GM10266 (cell line): ENCODE measurements around the gene UBE2V1.
"Not testable (repeated sequence)": the region's sequence is repeated elsewhere in the genome, so short reads cannot be mapped to it uniquely, and the experiment has no call there.

Experiments
- DNase-seq: peaks from one replicate; pipeline ENCODE4 v3.0.0; 2012; ENCODE audit errors: extremely low spot score
- CTCF ChIP-seq: IDR thresholded peaks from 2 replicates; pipeline ENCODE4 v1.5.1; 2012; ENCODE audit warnings: mild to moderate bottlenecking, low read depth; ENCODE audit not compliant: control insufficient read depth, insufficient read depth; ENCODE audit errors: missing control alignments

UBE2V1 gene

GRCh38 chr20:50088022-50088421 lies 24.9 kb downstream of the UBE2V1 start:
- TF ChIP-seq CTCF, result no peak

GRCh38 chr20:50085481-50086365 lies 27.2 kb downstream of the UBE2V1 start:
- peak; percentile 66 for DNase-seq

More at GRCh38 chr20:50088022-50088421, 24.9 kb downstream of the UBE2V1 start:
- no peak for DNase-seq

GRCh38 chr20:50085146-50085480 lies 27.8 kb downstream of the UBE2V1 start:
- DNase-seq, result no peak
- TF ChIP-seq CTCF, result no peak

More at GRCh38 chr20:50085481-50086365, 27.2 kb downstream of the UBE2V1 start:
- TF ChIP-seq CTCF, result peak; percentile 81

GRCh38 chr20:50083034-50083433 lies 29.9 kb downstream of the UBE2V1 start:
- TF ChIP-seq CTCF, result no peak
- no peak for DNase-seq

- DNase-seq, result not testable (repeated sequence)
Measured at GRCh38 chr20:50082056-50082455, 30.9 kb downstream of the UBE2V1 start.

GRCh38 chr20:50077818-50078601 lies 34.9 kb downstream of the UBE2V1 start:
- DNase-seq, result no peak
- no peak for TF ChIP-seq CTCF

- no peak for TF ChIP-seq CTCF
- no peak for DNase-seq
Measured at GRCh38 chr20:50073500-50073899, 39.5 kb downstream of the UBE2V1 start.
